Left ventricle myocardium inferior (tissue), 1 donor: Measurements from ENCODE around the gene ARHGAP45. TPM values are rescaled to one million over a fixed set of nuclear protein-coding genes. Genes with fewer than 3 reads are reported as not detected.

Experiments
- DNase-seq: peaks from one replicate; pipeline ENCODE4 v3.0.0-alpha.2; 2020
- H3K27ac ChIP-seq: fragments of 200-600 bp; replicated peaks from 2 replicates; pipeline ENCODE4 v1.8.0; 2021
- H3K27me3 ChIP-seq: fragments of 200-600 bp; 2 replicates; pipeline ENCODE4 v1.8.0; 2021; ENCODE audit warnings: low read depth
- H3K36me3 ChIP-seq: fragments of 200-600 bp; 2 replicates; pipeline ENCODE4 v1.8.0; 2021
- H3K4me1 ChIP-seq: fragments of 200-600 bp; 2 replicates; pipeline ENCODE4 v1.8.0; 2021
- H3K4me3 ChIP-seq: fragments of 200-600 bp; 2 replicates; pipeline ENCODE4 v1.8.0; 2021; ENCODE audit warnings: mild to moderate bottlenecking, moderate library complexity
- H3K9me3 ChIP-seq: fragments of 200-600 bp; replicated peaks from 2 replicates; pipeline ENCODE4 v1.8.0; 2021
- CTCF ChIP-seq: fragments of 200-600 bp; IDR thresholded peaks from 2 replicates; pipeline ENCODE4 v1.8.0; 2021; ENCODE audit warnings: antibody characterized with exemption, mild to moderate bottlenecking, borderline replicate concordance
- intact Hi-C: fragments of 100-400 bp; cut with micrococcal nuclease; formaldehyde crosslinking; loops from one replicate; pipeline ENCODE4 v1.11.0; 2022
- total RNA-seq: library from RNA; stranded (reverse); fragmentation: NEBNext Ultra II Directional; extraction: Animal tissue kit (Norgen Biotek cat#: 25700); gene quantifications from one replicate; pipeline ENCODE4 v1.2.1, GENCODE V29; 2021
- donor health status: DM: no; HTN: yes; CAD: no; lungs with severe emphysema.

ARHGAP45 gene
- total RNA-seq, 1 donor from 2014 or later = 4.8 TPM

GRCh38 chr19:1115646-1116420 lies 48.9 kb downstream of the ARHGAP45 start:
- peaks cover 78% of the 10 kb centered on the region for H3K36me3 ChIP-seq
- no peak for TF ChIP-seq CTCF
- no peaks in the 10 kb centered on the region for H3K27me3 ChIP-seq
- no peak overlapping the region for H3K27ac ChIP-seq
- no peak for DNase-seq
- no peaks in the 10 kb centered on the region for H3K9me3 ChIP-seq
- no peak overlapping the region for H3K4me3 ChIP-seq
- intact Hi-C loops = no loop called here
- peaks cover 29% of the 10 kb centered on the region for H3K4me1 ChIP-seq

- intact Hi-C loops = no loop called here
- DNase-seq = no peak
- no peak overlapping the region for H3K27ac ChIP-seq
- H3K4me1 ChIP-seq = peaks cover 23% of the 10 kb centered on the region
- no peak for TF ChIP-seq CTCF
- peaks cover 82% of the 10 kb centered on the region for H3K36me3 ChIP-seq
- no peaks in the 10 kb centered on the region for H3K9me3 ChIP-seq
- H3K27me3 ChIP-seq = no peaks in the 10 kb centered on the region
- H3K4me3 ChIP-seq = no peak overlapping the region
Observed at GRCh38 chr19:1116726-1117581, 50.0 kb downstream of the ARHGAP45 start.

- H3K4me1 ChIP-seq = peaks cover 16% of the 10 kb centered on the region
- no peak overlapping the region for H3K4me3 ChIP-seq
- no peak for TF ChIP-seq CTCF
- H3K27ac ChIP-seq = no peak overlapping the region
- peaks cover 82% of the 10 kb centered on the region for H3K36me3 ChIP-seq
- H3K27me3 ChIP-seq = no peaks in the 10 kb centered on the region
- intact Hi-C loops = no loop called here
- no peaks in the 10 kb centered on the region for H3K9me3 ChIP-seq
- DNase-seq = no peak
Observed at GRCh38 chr19:1117654-1118053, 50.7 kb downstream of the ARHGAP45 start.

- H3K27me3 ChIP-seq = no peaks in the 10 kb centered on the region
- DNase-seq = no peak
- no peak overlapping the region for H3K4me3 ChIP-seq
- no peaks in the 10 kb centered on the region for H3K9me3 ChIP-seq
- peaks cover 3% of the 10 kb centered on the region for H3K4me1 ChIP-seq
- H3K27ac ChIP-seq = no peak overlapping the region
- intact Hi-C loops = no loop called here
- TF ChIP-seq CTCF = no peak
- H3K36me3 ChIP-seq = peaks cover 91% of the 10 kb centered on the region
Observed at GRCh38 chr19:1118999-1119398, 52.0 kb downstream of the ARHGAP45 start.

GRCh38 chr19:1119475-1120217 lies 52.7 kb downstream of the ARHGAP45 start:
- TF ChIP-seq CTCF = no peak
- no peak overlapping the region for H3K4me3 ChIP-seq
- H3K4me1 ChIP-seq = no peaks in the 10 kb centered on the region
- DNase-seq = no peak
- H3K27me3 ChIP-seq = no peaks in the 10 kb centered on the region
- H3K9me3 ChIP-seq = no peaks in the 10 kb centered on the region
- H3K27ac ChIP-seq = no peak overlapping the region
- intact Hi-C loops = loop anchor here (10.0 kb wide), 1 partner anchor 65 kb away; no protein-coding TSS in a partner anchor
- peaks cover 93% of the 10 kb centered on the region for H3K36me3 ChIP-seq
